C4-2B (cell line): ENCODE data around the gene TMEM38B.

Experiments
- CTCF ChIP-seq: fragments of 450-650 bp; conservative IDR thresholded peaks from 2 replicates; pipeline ENCODE4 v1.5.1; 2017; ENCODE audit warnings: mild to moderate bottlenecking
- ZFX ChIP-seq: fragments of 450-650 bp; IDR thresholded peaks from 2 replicates; pipeline ENCODE4 v1.6.1; 2017

DNA sequence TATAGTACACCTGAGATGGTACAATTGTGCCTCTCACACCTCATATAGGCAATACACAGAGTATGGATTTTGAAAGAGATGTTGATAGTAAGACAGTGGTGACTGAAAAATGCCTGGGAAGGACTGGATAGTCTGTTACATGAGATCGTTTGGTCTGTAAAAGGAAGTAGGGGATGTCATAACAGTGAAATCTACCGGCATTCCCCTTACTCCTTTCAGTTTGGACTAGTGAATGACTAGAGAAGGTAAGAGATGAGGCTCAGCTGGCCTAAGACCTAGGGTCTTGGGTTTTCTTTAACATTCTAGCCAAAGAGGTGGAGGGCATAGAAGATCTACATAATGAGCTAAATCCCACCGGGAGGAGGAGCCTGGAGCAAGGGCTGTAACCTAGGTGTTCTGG, 24.0 kb upstream of the TMEM38B start:
- TF ChIP-seq CTCF, result no peak
- no peak for TF ChIP-seq ZFX
